Glomerular visceral epithelial cell (primary cell): ENCODE results near the gene JAZF1.
A peak's percentile ranks its signal among the peaks of the same experiment; 100 is the strongest.
"Not testable (repeated sequence)": the region's sequence is repeated elsewhere in the genome, so short reads cannot be mapped to it uniquely, and the experiment has no call there.

Experiments
- DNase-seq: peaks from one replicate; pipeline ENCODE4 v3.0.0-alpha.2; 2016; ENCODE audit errors: extremely low spot score

Gene JAZF1

DNA sequence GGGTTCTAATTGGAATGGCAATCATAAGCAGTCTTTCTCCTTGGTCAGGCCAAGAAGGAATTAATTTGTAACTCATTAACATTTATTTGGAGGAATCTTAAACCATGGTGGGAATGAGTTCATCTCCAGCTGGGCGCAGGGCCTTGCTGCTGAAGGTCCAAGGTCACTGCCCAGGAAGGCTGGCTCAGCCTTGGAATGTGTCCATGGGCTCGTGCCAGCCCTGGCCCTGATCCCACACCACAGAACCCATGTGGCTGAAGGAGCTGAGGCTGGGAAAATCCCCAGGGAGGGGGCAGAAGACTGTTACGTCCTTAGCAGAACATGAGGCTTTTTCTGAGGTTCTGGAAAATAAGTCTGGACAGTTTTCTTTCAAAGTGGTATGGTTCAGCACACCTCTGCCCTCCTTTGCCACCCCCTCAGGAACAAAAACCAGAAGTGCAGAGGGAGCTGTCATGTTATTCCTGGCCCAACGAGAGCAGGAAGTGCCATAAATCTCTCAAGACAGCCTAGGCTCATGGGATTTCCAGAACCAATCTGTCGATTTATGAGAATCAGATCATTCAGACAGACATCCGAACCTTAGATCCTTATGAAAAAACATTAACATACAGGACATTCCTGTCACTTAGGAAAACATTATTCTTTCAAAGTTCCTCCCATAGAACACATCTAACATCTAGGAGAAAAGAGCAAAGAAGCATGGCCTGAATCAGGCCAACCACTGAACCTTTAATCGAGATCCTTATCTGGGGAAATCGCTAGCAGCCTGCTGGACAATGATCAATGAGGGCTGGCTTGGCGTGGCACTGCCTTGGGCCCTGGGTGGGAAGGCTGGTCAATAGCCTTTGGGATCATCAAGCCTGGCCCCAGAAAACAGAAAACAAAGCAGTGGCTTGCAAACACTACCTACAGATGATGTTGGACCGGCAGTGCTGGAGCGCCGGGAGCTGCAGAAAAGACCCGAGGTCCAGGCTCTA lies 306.3 kb downstream of the JAZF1 start:
- peak; percentile 98 for DNase-seq

DNA sequence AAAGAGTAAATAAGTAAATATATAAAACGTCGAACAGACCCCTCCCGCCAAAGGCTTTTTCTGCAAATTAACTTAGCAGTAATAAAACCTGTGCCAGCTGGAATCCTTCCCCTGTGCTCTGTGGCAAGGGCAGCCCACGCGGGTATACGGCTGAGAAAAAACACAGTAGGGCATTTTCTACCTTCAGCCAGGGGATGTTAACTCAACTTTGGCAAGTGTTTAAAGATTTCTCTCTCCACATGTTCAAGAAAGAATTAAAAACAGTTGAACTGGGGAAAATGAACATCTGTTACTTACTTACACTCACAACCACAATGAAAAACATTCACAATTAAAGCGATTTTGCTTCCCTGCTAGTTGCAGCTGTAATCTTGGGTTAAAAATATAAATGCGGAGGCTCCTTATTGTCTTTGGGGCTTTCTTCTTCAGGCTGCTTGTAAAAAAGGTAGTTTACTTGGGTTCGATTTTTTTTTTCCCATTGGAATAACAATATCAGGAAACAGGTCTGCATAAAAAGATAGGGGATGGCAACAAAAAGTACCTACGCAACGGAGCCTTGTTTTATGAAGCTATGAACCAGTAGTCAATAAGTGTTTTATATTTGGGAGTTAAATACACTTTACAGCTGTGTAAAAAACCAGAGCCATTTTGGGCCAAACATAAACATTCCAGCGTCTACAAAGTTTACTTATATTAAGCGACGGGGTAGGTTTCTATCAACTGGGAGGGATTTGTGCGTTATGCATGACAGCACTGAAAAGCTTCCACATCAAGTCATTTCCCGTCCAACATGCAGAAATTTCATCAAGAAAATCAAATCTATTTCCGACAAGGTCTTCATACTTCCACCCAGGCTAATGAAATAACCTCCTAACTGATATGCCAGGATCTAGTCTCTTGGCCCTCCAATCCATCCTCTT lies 308.0 kb downstream of the JAZF1 start:
- DNase-seq: peak; percentile 45

DNA sequence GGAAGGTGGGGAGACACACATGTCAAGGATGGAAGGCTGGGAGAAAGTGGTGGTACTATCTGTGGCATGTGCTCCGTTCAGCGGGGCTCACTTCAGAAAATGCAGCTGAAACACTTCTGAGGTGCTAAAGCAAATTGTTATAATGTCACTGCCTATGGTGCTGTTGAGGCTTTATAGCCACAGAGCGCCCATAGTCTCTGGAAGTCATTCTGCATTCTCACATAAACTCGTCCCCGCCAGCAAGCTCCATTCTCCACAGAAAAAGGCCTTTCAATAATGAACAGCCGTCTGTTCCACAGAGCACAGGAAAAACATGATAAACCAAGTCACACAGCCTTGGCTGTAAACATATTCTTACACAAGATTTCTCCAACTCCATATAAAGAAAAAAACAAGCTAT lies 308.7 kb downstream of the JAZF1 start:
- DNase-seq: no peak

DNA sequence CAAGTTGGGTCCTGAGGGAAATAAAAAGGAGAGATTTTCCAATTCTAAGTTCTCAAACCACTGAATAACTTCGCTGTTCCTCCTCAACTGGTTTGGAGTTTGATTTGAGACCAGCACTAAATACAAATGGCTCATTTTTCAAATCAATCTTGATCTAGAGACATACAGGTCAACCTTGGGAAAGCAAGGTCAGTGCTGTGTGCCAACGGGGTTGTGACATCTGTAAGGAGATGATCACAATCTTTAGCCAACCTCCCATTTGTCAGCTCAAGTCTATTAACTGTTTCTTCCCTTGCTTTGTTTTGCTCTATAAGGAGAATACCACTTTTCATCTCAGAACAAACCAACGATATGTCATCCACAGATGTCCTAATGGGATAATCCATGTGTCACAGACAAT lies 309.5 kb downstream of the JAZF1 start:
- DNase-seq: no peak

DNA sequence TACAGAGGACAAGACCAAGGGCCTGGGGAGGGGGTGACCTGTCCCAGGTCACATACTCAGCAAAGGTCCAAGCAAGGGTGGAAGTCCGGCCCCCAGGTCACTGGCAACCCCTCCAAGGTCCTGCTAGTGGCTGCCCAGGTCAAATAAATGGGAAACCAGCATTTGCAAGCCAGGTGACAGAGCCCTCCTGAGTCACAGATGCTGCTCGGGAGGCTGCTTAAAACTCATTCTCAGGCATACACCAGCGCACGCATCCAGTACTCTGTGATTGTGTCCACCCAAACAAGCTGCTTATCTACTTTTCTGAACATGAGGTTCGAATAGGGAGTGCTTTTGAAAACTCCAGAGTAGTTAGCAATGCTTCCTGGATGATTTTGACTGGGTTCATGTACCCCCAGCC lies 310.0 kb downstream of the JAZF1 start:
- no peak for DNase-seq

DNA sequence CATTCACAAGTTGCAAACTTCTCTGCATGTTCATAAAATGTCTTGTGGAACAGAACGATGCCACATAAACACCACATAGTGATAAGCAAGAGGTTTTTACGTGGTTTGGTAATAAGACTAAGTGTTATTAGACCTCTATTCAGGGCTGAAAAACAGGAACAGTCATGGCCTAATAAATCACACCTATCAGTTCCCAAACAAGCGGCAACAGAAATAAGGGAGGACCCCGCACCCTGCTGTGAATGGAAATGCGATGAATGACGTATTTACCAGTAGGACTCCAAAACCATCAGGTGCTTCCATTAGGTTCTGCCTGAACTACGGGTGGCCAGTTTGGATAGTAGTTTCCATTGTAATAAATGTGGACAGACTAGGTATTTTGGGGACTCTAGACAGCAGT lies 311.5 kb downstream of the JAZF1 start:
- no peak for DNase-seq

DNA sequence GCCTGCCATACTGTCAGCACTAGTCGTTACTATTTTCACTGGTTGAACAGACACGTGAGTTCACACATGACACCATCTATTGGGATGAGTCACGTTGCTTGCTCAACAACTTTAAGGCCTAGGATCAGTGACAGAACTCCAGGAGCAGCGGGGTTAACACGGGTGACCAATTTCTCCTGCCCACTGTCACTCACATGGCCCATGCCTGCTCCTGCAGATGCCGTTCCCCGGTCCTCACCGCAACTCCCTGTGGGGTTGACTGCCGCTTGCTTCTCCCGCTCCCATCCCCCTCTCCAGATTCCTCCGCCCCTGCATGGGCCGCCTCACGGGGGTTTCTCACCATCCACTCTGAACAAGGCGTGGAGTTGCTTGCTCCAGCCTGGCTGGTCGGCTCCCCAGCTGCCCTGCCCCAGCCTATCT lies 312.5 kb downstream of the JAZF1 start:
- peak; percentile 83 for DNase-seq

DNA sequence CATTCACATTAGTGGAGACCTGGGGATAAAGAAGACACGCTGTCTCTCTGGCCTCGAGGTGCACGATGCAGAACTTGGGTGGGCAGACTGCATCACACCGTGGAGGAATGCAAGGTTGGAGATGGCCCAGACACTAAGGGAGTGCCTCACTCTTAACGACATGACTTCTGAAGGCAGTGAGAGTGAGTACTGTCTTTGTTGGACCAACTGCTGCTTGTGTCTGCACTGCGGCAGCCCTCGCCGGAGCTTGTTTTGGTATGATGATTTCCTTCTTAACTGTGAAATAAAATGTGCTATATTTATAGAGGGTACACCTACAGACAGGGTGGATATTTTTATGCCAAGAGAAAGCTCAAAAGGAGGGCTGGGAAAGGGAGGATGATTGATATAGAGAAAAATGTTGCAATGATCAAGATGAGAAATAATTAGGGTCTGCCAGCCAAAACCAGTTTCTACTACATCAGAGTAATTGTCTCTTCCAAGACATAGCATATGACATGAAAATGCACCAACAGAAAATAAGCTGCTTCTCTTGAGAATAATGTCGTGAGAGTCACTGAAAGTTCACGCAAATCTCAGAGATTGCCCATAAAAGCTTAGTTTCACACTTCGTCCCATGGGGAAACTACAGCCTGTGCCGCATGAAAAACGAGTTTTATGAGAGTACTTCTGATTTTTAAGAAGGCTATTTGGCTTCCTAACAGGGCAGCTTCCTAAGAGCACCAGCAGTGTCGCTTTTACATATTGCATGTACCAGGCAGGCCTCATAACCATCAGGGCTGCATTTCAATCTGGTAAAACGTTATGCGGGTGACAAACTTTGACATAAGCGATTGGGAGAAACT lies 313.5 kb downstream of the JAZF1 start:
- DNase-seq: no peak

DNA sequence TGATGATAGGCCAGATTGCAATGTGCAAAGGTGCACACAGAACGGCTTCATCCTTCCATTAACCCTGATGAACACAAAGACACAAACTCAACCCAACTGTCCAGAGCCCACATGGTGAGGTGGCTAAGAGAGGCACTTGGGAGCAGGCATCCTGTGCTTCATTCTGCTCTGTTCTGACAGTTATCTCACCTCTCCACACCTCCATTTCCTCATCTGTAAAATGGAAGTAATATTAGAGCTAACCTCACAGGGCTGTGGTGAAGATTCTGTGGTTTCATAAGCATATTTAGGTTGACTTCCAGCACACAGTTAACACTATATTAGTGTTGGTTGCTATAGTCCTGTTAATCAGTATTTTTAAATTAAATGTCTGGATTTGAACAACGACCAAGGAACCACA lies 314.3 kb downstream of the JAZF1 start:
- DNase-seq: no peak

DNA sequence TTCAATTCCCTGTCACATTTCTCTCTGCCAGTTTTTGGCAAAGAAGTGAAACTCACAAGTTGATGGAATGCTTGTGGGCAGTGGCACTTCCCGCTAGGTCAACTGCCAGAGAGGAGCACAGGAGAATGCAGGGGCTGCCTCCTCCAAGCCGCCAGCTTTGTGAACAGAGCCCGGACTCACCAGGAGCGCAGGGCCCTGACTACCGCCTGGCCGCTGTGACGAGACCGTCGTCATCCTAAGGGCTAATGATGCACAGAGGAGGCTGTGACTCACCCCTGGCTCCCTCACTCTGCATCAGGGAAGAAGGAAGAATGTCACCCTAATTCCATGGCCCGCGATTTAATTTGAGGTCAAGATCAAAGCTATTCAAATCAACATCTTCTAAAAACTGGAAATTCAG lies 316.7 kb downstream of the JAZF1 start:
- peak; percentile 50 for DNase-seq

DNA sequence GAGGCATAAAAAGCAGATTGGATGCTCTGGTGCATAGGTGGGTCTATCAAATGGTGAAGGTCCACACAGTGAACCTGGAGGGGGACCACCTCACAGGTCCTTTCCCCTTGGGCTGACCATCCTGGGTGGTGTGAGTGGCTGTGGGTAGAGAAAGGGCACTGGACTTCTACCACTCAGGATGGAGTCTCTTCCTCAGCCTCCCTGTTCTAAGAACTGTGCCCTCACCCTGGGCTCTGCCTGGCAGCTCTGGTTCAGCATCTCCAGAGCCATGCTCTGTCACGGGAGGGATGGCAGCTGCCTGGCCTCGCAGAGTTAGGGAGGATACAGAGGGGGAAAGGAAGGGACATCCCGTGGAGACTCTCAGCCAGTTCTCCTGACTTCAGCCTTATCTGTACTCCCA lies 318.8 kb downstream of the JAZF1 start:
- DNase-seq: no peak

DNA sequence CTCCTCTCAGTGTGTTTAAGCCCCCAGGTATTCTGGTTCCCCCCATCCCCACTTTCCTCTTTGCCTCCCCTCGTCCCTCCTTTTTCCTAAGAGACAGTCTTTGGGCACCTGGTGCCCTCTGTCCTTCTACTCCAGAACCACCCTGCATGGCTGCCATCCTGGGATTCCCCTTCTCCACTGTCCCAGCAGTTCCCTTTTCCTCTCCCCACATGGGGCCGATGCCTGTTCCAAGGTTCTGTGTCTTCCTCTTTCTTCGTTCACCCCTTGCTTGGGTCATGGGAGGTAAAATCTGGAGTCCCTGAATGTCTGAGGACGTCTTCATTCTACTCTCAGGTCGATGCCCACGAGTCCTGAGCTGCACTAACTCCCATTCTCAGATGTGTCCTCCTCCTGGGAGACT lies 319.8 kb downstream of the JAZF1 start:
- no peak for DNase-seq

DNA sequence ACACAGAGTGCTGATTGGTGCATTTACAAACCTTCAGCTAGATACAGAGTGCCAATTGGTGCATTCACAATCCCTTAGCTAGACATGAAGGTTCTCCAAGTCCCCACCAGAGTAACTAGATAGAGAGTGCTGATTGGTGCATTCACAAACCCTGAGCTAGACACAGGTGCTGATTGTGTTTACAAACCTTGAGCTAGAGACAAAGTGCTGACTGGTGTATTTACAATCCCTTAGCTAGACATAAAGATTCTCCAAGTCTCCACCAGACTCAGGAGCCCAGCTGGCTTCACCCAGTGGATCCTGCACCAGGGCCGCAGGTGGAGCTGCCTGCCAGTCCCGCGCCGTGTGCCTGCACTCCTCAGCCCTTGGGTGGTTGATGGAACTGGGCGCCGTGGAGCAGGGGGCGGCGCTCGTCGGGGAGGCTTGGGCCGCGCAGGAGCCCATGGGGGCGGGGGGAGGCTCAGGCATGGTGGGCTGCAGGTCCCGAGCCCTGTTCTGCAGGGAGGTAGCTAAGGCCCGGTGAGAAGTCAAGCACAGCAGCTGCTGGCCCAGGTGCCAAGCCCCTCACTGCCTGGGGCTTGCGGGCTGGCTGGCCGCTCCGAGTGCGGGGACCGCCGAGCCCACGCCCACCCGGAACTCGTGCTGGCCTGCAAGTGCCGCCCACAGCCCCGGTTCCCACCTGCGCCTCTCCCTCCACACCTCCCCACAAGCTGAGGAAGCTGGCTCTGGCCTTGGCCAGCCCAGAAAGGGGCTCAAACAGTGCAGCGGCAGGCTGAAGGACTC lies 323.7 kb downstream of the JAZF1 start:
- not testable (repeated sequence) for DNase-seq

DNA sequence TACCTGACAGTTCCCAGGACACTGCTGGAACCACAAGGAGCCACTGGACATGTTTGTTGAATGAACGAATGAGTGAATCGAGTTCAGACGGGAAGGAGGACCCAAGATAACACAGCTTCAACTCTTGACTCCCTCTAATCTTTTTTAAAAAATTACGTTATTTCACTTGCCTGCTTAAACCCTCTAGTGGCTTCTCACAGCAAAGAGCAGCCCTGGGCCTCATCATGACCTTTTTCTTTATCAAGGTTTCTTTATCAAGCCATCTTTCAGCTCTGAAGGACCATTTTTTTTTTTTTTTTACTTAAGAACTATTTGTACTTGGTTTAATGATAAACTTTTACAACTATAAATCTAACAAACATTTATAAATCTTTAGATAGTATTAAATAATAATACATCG lies 330.1 kb downstream of the JAZF1 start:
- no peak for DNase-seq

DNA sequence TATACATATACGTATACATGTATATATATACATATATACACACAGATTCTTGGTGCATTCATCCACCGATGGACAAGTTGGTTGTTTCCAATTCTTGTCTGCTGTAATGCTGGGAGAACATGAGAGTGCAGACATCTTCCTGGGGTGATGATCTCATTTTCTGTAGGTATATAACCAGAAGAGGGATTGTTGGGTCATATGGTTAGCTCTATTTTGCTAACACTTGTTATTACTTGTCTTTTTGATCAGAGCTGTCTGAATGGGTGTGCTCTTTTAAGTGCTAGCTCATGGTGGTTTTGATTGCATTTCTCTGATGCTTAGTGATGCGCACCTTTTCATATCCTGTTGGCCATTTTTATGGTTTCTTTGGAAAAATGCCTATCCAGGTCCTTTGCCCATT lies 334.2 kb downstream of the JAZF1 start:
- peak; percentile 6 for DNase-seq

DNA sequence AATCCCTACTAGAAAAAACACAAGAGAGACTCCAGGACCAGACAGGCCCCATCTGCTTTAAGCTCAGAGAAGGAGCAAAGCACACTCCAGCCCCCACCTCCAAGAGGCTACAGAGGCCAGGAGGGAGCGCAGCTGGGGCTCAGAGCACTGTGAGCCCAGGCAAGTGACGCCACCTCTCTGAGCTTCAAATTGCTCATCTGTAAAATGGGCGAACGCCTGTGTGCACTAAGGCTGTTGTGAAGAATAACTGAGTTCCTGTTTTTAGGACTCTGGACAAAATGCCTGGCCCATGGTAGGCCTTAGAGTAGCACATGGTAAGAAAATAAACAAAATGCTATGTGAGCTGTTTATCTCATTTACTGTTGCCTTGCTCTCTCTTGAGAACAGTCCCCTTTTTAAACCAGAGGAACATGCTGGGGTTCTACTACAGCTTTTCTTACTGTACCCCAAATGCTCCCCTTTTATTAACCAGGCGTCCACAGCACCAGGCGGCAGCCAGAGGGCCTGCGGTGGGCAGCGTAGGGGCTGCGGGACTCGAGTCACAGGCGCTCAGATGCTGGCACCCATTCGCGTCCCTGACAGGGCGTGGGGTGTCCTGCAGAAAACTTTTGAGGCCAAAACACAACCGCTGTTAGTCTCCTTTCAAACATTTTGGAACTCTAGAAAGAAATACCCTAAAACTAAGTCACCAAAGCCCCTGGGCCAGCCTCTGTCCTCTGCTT lies 336.9 kb downstream of the JAZF1 start:
- no peak for DNase-seq

DNA sequence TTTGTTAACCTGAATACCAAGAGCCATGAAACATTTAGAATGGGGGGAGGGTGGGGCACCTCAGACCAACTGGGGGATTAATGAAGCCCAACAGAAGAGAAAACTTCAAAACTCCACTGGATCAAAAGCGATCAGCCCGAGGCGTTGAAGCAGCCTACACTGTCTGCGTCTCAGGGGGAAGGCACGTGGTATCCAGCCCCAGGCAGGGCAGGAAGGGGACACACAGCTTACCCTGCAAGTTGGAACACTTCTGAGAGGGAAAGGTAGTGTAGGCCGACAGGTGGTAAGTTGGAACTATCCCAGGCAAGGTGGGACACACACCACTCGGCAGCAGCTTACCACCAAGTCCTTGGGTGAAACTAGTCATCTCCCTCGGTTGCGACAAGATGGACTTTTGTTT lies 337.7 kb downstream of the JAZF1 start:
- no peak for DNase-seq

DNA sequence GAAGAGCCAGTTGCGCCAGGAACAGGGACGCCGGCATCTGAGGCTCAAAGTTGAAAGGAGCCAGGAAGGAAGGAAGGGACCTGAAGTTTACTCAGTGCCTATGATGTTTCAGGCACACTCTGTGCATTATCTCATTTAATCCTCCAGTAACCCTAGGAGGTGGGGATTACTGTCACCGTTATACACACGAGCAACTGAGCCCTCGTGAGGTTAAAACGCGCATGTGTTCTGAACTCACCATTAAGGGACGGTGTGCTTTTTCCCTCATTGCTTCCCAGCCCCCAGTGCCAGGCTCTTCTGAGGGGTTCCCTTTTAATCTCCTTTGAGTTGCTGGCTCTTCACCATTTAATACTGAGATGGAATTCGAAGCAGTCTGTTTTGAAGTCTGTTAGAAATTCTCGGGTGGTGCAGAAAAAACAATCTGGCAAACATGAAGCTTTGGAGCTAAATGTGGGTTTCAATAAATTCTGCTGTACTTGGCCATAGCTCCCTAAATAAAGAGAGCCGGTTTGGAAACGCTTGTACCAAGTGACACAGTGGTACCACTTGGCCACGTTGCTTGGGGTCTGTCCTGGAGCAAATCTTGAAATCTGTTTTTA lies 338.4 kb downstream of the JAZF1 start:
- no peak for DNase-seq

DNA sequence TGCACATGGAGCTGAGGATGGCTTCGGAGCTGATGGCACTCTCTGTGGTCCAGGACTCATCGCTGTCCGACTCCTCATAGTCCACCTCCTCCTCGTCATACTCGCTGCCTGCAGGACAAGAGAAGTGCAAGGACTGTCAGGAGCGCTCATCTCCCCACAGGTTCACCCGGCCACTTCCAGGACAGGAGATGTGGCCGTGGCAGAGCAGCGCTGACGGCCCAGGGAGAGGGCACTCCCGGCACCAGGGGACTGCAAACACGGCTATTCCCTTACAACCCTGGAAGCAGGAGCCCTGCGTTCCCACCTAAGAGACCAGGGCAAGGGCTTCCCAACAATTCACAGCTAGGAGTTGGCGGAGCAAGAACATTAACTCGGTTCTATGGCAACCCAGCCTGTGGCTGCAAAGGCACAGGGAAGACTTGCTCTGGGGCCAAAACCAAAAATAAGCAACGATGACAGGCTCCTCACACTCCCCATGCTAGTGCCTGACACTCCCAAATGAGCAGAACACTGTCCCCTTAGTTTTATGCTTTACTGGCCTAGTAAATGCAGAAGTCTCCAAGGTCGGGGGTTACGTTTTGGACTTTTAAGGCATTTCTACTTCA lies 339.7 kb downstream of the JAZF1 start:
- DNase-seq: no peak
